ENCODE measurements around the gene KIAA0825.
"Not testable (repeated sequence)": the region's sequence is repeated elsewhere in the genome, so short reads cannot be mapped to it uniquely, and the experiment has no call there.

KIAA0825 gene

DNA sequence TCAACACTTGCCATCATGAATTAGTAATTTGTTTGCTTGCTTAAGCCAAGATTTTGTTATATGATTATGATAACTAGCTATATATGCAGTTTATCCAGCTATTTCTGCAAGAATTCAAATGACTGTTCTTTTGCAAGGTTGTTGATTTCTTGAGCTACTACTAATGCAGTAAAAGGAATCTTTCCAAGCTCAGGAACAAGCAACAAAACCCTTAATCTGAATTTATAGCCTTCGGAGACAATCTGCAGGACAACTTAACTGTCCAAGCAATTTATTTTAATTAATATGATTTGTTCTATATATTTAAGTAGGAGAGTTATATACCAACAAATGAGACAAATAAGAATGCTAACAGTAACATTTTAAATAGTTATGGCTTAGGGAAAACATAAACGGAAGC is 450.3 kb downstream of the KIAA0825 start:
- no peak for DNase-seq

DNA sequence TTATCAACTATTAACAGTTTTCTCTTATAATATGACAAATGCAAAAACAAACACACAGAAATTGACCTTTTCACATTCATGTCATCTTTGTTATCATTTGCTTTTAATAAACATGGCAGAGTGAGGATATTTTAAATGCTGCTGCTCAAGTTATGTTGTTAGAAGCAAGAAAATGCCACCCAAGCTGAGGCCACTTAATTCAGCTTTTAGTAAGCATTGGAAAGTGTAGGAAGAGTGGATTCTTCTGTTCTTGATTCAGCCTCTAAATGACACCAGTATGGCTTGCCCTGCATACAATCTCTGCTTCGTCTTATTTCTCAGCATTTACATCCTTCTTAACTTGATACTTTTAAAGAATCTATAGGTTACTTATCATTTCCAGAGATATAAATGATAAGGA is 456.6 kb downstream of the KIAA0825 start:
- no peak for DNase-seq

- no peak for DNase-seq
Observed at GRCh38 chr5:94159144-94159543, 459.3 kb downstream of the KIAA0825 start.

GRCh38 chr5:94157704-94158539 is 460.5 kb downstream of the KIAA0825 start:
- DNase-seq: no peak

DNA sequence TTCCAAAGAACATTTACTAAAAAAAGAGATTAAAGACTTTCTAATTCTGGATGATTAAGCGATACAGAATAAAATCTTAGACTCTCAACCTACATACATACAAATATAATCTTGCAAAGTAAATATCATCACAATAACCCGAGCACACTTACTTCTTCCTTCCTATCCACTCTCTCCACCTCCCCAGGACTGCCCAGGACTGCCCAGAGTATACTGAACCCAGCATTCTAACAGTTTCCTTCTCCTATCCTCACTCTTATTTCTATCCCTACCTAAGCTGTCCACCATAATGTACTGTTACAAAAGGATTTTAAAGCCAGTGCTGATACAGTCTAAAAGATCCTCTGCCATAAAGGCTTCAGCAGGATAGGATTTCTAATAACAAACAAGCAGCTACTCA is 463.7 kb downstream of the KIAA0825 start:
- no peak for DNase-seq

DNA sequence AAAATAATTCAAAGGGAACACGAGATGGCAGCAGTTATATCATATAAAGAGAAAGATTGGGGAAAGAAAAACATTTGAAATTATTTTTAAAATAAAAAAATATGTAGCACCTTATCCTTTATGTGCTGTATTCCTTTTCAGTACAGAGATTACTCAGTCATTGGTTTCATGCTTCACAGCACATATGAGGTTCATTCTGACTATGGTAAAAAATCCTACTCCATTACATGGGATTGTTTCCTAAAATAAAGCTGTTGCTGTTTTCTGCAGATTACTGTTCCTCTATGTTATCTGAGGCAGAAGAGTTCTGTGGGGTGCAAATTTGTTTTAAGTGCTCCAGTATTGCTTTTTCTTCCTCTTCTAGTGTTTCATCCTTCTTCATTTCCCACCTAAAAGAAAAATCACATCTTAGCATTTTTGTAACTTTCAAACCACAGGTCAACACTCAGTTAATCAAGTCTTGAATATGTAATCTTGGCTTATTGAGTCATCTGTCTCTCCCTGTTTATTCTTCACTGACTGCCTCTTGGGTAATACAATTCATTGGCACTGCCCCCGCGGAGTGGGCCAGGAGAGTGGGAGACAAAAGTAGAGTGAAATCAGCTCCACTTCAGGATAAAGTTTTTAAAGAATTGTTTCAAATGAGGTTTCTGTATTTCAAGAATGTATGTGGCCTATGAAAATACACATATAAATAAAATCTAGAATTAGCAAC is 464.5 kb downstream of the KIAA0825 start:
- DNase-seq: no peak

- DNase-seq: not testable (repeated sequence)
Observed at GRCh38 chr5:94143621-94144020, 474.8 kb downstream of the KIAA0825 start.

GRCh38 chr5:94140300-94140699 is 478.1 kb downstream of the KIAA0825 start:
- DNase-seq: no peak

- no peak for DNase-seq
Observed at GRCh38 chr5:94130077-94130476, 488.3 kb downstream of the KIAA0825 start.

- no peak for DNase-seq
Observed at GRCh38 chr5:94125107-94125506, 493.3 kb downstream of the KIAA0825 start.

GRCh38 chr5:94116317-94116716 is 502.1 kb downstream of the KIAA0825 start:
- not testable (repeated sequence) for DNase-seq

GRCh38 chr5:94113087-94113486 is 505.3 kb downstream of the KIAA0825 start:
- DNase-seq: no peak

DNA sequence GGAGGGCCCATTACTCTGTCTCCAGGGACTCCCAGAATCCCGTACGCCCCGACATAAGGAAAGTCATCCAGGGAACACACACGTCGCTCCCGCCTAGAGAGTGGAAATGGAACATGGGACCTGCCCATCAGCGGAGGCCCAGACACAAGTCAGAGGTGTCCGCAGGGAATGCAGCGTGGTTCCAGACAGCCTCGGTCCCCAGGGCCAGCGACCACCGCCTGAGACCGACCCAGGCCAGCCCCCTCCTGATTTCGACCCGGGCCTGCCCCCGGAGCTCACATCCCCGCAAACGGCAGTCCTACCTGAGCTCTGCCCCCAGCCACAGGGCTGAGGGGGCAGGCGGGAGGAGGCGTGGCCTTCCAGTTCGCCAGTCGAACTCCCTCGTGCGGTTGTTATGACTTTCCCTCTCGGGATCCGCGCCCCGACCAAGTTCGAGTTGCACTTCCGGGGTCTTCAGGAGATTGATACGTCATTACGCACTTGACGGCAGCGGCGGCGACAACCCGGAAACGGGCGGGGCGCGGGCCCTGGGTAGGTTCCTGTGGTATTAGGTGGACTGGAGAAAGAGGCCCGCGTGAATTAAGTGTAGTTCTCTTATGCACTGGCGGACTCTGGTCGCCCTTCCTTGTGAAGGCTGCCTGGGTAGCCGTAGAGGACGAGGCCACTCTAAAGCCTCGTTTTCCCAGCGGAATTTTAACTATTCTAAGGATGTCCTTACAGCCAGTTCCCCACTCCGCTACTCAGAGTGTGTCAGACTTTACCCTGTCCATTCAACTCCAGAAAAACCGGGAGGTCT is 507.0 kb downstream of the KIAA0825 start:
- peak; percentile 63 to 70 for DNase-seq

GRCh38 chr5:94103514-94104245 is 514.7 kb downstream of the KIAA0825 start:
- DNase-seq: no peak

Data from NCI-H1930 (cell line).